H1 (cell line): ENCODE data around the gene KDM6B. TPM values are rescaled to one million over a fixed set of nuclear protein-coding genes. Genes with fewer than 3 reads are reported as not detected.

Experiments
- CTCF ChIA-PET: fragments of 300-600 bp; sonication (Branson Sonifier 250); formaldehyde crosslinking; loops from one replicate; lab custom pipeline; 2021; ENCODE audit not compliant: partially characterized antibody; lab: Charles Lee
- POLR2A ChIA-PET: fragments of 300-600 bp; sonication (Branson Sonifier 250); formaldehyde crosslinking; loops from one replicate; lab custom pipeline; 2021; ENCODE audit warnings: inconsistent platforms; ENCODE audit not compliant: partially characterized antibody; lab: Charles Lee
- DNase-seq, 2 experiments: peaks; one replicate each; pipeline versions ENCODE4 v3.0.0 to v3.0.0-alpha.2; 2010 to 2022; ENCODE audit warnings: low spot score in 2 of 2, low read depth in 1 of 2, mixed read lengths in 1 of 2
- FAIRE-seq: peaks from 2 replicates; lab custom pipeline; 2011; peaks lifted over from hg19 to GRCh38; lab: Jason Lieb, UNC
- H2AFZ ChIP-seq: 2 replicates; pipeline ENCODE4 v1.8.1; 2012; ENCODE audit warnings: low read length, inconsistent platforms
- H2AK5ac ChIP-seq: 2 replicates; pipeline ENCODE4 v1.6.1; 2013; ENCODE audit warnings: low read depth, low read length
- H2BK120ac ChIP-seq: replicated peaks from 2 replicates; pipeline ENCODE3; 2013; ENCODE audit warnings: low read depth, low read length, inconsistent platforms
- H2BK12ac ChIP-seq: 2 replicates; pipeline ENCODE4 v1.6.1; 2013; ENCODE audit warnings: low read depth, low read length
- H2BK15ac ChIP-seq: 2 replicates; pipeline ENCODE4 v1.6.1; 2013; ENCODE audit warnings: low read length
- H2BK20ac ChIP-seq: 2 replicates; pipeline ENCODE4 v1.6.1; 2013; ENCODE audit warnings: low read length
- H2BK5ac ChIP-seq: 2 replicates; pipeline ENCODE4 v1.6.1; 2013; ENCODE audit warnings: low read depth, low read length
- H3K14ac ChIP-seq: 2 replicates; pipeline ENCODE4 v1.6.1; 2013; ENCODE audit warnings: inconsistent platforms; ENCODE audit not compliant: insufficient read length
- H3K18ac ChIP-seq: 2 replicates; pipeline ENCODE4 v1.6.1; 2013; ENCODE audit warnings: low read length; ENCODE audit errors: extremely low read depth
- H3K23ac ChIP-seq: 2 replicates; pipeline ENCODE4 v1.6.1; 2013; ENCODE audit warnings: inconsistent platforms; ENCODE audit not compliant: insufficient read length
- H3K23me2 ChIP-seq: 2 replicates; pipeline ENCODE4 v1.6.1; 2013; ENCODE audit warnings: low read depth, low read length
- H3K27ac ChIP-seq: 2 replicates; pipeline ENCODE4 v1.6.1; 2011; ENCODE audit warnings: low read depth, low read length, inconsistent platforms
- H3K27me3 ChIP-seq, 4 experiments: replicated peaks in 1 of 4; 1 replicate in 1 of 4; 2 replicates in 3 of 4; pipeline versions ENCODE4 v1.6.1 to v1.8.1; 2011 to 2013; ENCODE audit warnings: low read length in 3 of 4, mild to moderate bottlenecking in 3 of 4, inconsistent platforms in 2 of 4, mixed read lengths in 2 of 4, moderate library complexity in 1 of 4; ENCODE audit not compliant: control insufficient read depth in 3 of 4, insufficient read depth in 3 of 4; ENCODE audit errors: extremely low read depth in 1 of 4
- H3K36me3 ChIP-seq, 4 experiments: 2 replicates each; pipeline versions ENCODE4 v1.6.1 to v1.8.1; 2011 to 2013; ENCODE audit warnings: mild to moderate bottlenecking in 4 of 4, low read length in 3 of 4, moderate library complexity in 2 of 4, control low read depth in 1 of 4, inconsistent platforms in 1 of 4; ENCODE audit not compliant: insufficient read depth in 4 of 4, control insufficient read depth in 2 of 4
- H3K4ac ChIP-seq: replicated peaks from 2 replicates; pipeline ENCODE3; 2013; ENCODE audit warnings: low read length, low read depth, mixed read lengths, inconsistent platforms; ENCODE audit not compliant: insufficient read length
- H3K4me1 ChIP-seq, 4 experiments: replicated peaks in 1 of 4; 1 replicate in 1 of 4; 2 replicates in 3 of 4; pipeline versions ENCODE4 v1.6.1 to v1.8.1; 2011 to 2013; ENCODE audit warnings: low read length in 3 of 4, inconsistent platforms in 2 of 4, mixed read lengths in 1 of 4; ENCODE audit not compliant: insufficient read depth in 4 of 4, control insufficient read depth in 3 of 4
- H3K4me2 ChIP-seq, 2 experiments: 2 replicates each; pipeline versions ENCODE4 v1.6.1 to v1.8.1; 2011 to 2013; ENCODE audit warnings: low read depth in 2 of 2, low read length in 2 of 2, control low read depth in 1 of 2, inconsistent platforms in 1 of 2, mild to moderate bottlenecking in 1 of 2; ENCODE audit not compliant: insufficient read depth in 1 of 2
- H3K4me3 ChIP-seq, 4 experiments: fragments of 200-600, 300-600 bp in 1 of 4; sonication (generic), shearing (Covaris generic), sonication (Bioruptor Twin) in 1 of 4; 2 replicates each; pipeline versions ENCODE4 v1.5.1 to v1.8.1; 2011 to 2016; ENCODE audit warnings: low read length in 4 of 4, low read depth in 3 of 4, control low read depth in 2 of 4, inconsistent platforms in 2 of 4, mild to moderate bottlenecking in 2 of 4, mixed read lengths in 1 of 4, moderate library complexity in 1 of 4; ENCODE audit not compliant: insufficient read depth in 2 of 4; ENCODE audit errors: extremely low read depth in 1 of 4
- H3K56ac ChIP-seq: replicated peaks from 2 replicates; pipeline ENCODE3; 2013; ENCODE audit warnings: low read depth, mild to moderate bottlenecking, mixed read lengths, low read length, inconsistent platforms; ENCODE audit not compliant: insufficient read length
- H3K79me1 ChIP-seq: 2 replicates; pipeline ENCODE4 v1.6.1; 2013; ENCODE audit warnings: low read depth, low read length, control low read depth
- H3K79me2 ChIP-seq, 2 experiments: 2 replicates each; pipeline versions ENCODE4 v1.6.1 to v1.8.1; 2012 to 2013; ENCODE audit warnings: low read length in 2 of 2, mild to moderate bottlenecking in 2 of 2, inconsistent platforms in 1 of 2; ENCODE audit not compliant: insufficient read depth in 2 of 2, control insufficient read depth in 1 of 2
- H3K9ac ChIP-seq, 4 experiments: replicated peaks in 1 of 4; 1 replicate in 1 of 4; 2 replicates in 3 of 4; pipeline versions ENCODE4 v1.6.1 to v1.8.1; 2011 to 2013; ENCODE audit warnings: low read depth in 3 of 4, low read length in 3 of 4, control low read depth in 2 of 4, mild to moderate bottlenecking in 2 of 4, moderate library complexity in 2 of 4, inconsistent platforms in 1 of 4; ENCODE audit errors: extremely low read depth in 1 of 4
- H3K9me3 ChIP-seq, 2 experiments: 2 replicates each; pipeline versions ENCODE4 v1.6.1 to v1.8.1; 2012 to 2013; ENCODE audit warnings: mild to moderate bottlenecking in 2 of 2, moderate library complexity in 2 of 2, control low read depth in 1 of 2, inconsistent platforms in 1 of 2, low read depth in 1 of 2, low read length in 1 of 2, mixed read lengths in 1 of 2; ENCODE audit not compliant: insufficient read depth in 2 of 2
- H4K20me1 ChIP-seq, 2 experiments: replicated peaks in 1 of 2; 2 replicates each; pipeline versions ENCODE3 to v1.8.1; 2011 to 2013; ENCODE audit warnings: inconsistent platforms in 2 of 2, low read length in 2 of 2, mild to moderate bottlenecking in 1 of 2; ENCODE audit not compliant: insufficient read depth in 2 of 2, control insufficient read depth in 1 of 2
- H4K5ac ChIP-seq: 2 replicates; pipeline ENCODE4 v1.6.1; 2013; ENCODE audit warnings: low read length, low read depth, mixed read lengths, inconsistent platforms; ENCODE audit not compliant: insufficient read length
- H4K8ac ChIP-seq: 2 replicates; pipeline ENCODE4 v1.8.0; 2013; ENCODE audit warnings: mild to moderate bottlenecking, moderate library complexity, low read length, inconsistent platforms; ENCODE audit not compliant: insufficient read depth; ENCODE audit errors: extremely low read depth
- H4K91ac ChIP-seq: replicated peaks from 2 replicates; pipeline ENCODE3; 2013; ENCODE audit warnings: low read length, mixed read lengths, inconsistent platforms; ENCODE audit not compliant: insufficient read length
- CTCF ChIP-seq, 3 experiments: IDR thresholded peaks; 1 replicate in 2 of 3; 2 replicates in 1 of 3; pipeline versions ENCODE4 v1.5.1 to v1.6.1; 2011; ENCODE audit warnings: low read length in 3 of 3, mild to moderate bottlenecking in 3 of 3, inconsistent platforms in 2 of 3, low read depth in 1 of 3, moderate library complexity in 1 of 3; ENCODE audit not compliant: insufficient read depth in 1 of 3; ENCODE audit errors: control extremely low read depth in 1 of 3
- EZH2 ChIP-seq: fragments of 200-600 bp; sonication (generic); IDR thresholded peaks from 2 replicates; pipeline ENCODE4 v1.7.1; 2012; ENCODE audit warnings: low read depth, mild to moderate bottlenecking, moderate library complexity, low read length, inconsistent platforms; ENCODE audit not compliant: severe bottlenecking
- GABPA ChIP-seq: IDR thresholded peaks from 2 replicates; pipeline ENCODE4 v1.6.1; 2011; ENCODE audit warnings: mild to moderate bottlenecking, low read length, moderate library complexity, borderline replicate concordance; ENCODE audit not compliant: insufficient read depth
- NRF1 ChIP-seq: IDR thresholded peaks from 2 replicates; pipeline ENCODE4 v1.6.1; 2011; ENCODE audit warnings: mild to moderate bottlenecking, low read depth, low read length, improper control_type of control experiment
- PHF8 ChIP-seq: fragments of 200-600 bp; sonication (generic); conservative IDR thresholded peaks from 2 replicates; pipeline ENCODE4 v1.7.1; 2012; ENCODE audit warnings: low read depth, mild to moderate bottlenecking, inconsistent platforms, low read length, moderate library complexity
- SP1 ChIP-seq: IDR thresholded peaks from 2 replicates; pipeline ENCODE4 v1.6.1; 2011; ENCODE audit warnings: low read depth, low read length
- WGBS, 2 experiments: shearing (Covaris generic) in 1 of 2; methylation state at CpG; one replicate each; pipeline versions ENCODE4 v1.1.6 to v1.1.7; 2013 to 2015; ENCODE audit warnings: low lambda C conversion rate in 2 of 2, mixed read lengths in 2 of 2, inconsistent platforms in 1 of 2, low coverage in 1 of 2, missing lambda C conversion rate in 1 of 2; ENCODE audit not compliant: insufficient replicate concordance in 2 of 2, insufficient coverage in 1 of 2, insufficient read length in 1 of 2; ENCODE audit errors: extremely low coverage in 1 of 2, missing lambda C conversion rate in 1 of 2; 5-methylcytosine and 5-hydroxymethylcytosine counted together
- polyA plus RNA-seq, 7 experiments: library from polyadenylated mRNA; depleted of rRNA in 3 of 7; stranded (reverse) in 5 of 7; unstranded in 2 of 7; fragments of >200 nt in 5 of 7; fragments of 200-250 nt in 2 of 7; gene quantifications; 1 replicate in 5 of 7; 2 replicates in 1 of 7; 4 replicates in 1 of 7; pipeline versions ENCODE4 v1.2.1 to v1.2.3, GENCODE V29; 2011 to 2013; ENCODE audit warnings: missing spikeins in 2 of 7, mixed read lengths in 2 of 7
- total RNA-seq: library from RNA; stranded (reverse); fragmentation: NEBNext Ultra II Directional; extraction: Animal tissue kit (Norgen Biotek cat#: 25700); gene quantifications from 2 replicates; pipeline ENCODE4 v1.2.1, GENCODE V29; 2021
- TF ChIP-seq, protein P1 (sequence below): IDR thresholded peaks from 2 replicates; pipeline ENCODE4 v1.6.1; 2012; ENCODE audit warnings: inconsistent platforms

The KDM6B gene
- total and polyA plus RNA-seq, 2 of the 8 experiments (the other 6 are each of a cell fraction or from before 2014, with no cell fraction given): 0.48 to 3.7 TPM

DNA sequence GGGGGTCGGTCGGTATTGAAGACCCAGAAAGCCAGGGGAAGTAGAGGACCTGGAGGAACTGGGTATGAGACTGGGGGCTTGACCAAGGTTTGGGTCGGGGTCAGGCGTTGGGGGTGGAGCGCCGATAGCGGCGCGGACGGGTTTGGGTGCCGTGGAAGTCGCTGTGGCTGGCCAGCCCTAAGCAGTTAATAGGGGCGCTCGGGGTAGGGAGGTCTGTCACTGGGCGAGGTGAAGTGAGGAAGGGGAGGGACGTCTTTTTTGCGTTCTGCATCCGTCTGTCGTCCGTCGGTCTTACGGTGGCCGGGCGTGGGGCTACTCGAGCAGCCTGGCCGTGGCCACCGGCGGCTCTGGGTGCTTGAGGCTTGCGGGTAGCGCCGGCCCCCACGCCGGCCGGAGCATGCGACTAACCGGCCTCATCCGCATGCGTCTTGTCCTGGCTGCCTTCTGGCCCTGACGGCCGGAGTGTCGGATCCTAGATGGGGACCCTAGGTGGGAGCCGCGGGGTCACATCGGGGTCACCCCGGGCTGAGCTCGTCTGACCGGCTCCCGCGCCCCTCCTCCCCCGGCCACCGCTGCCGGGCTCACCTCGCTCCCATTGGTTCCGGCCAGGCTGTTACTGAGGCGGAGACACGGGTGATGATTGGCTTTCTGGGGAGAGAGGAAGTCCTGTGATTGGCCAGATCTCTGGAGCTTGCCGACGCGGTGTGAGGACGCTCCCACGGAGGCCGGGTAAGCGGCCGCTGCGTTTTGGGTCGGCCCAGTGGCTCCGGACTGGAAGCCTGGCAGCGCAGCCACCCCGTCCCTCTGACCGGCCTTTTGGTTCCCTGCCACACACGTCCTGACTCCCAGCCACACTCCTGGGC, 10.5 kb downstream of the KDM6B start:
- ChIA-PET POLR2A (interaction anchor here (1.1 to 4.2 kb wide), 7 partner anchors 8 to 15 kb away, joined by 3 to 22 read pairs (median 12); partner anchors contain the start of genes CYB5D1, KDM6B, NAA38 and TMEM88), CTCF (interaction anchor here (0.8 to 2.1 kb wide), 14 partner anchors 7 to 275 kb away, joined by 3 to 10 read pairs (median 4); partner anchors contain the start of genes CYB5D1 and NAA38)
- Histone ChIP-seq H4K20me1 (peaks cover 12 to 33% of the 10 kb centered on the region in 2 experiments), H2AK5ac (no peak overlapping the region), H3K9me3 (no peaks in the 10 kb centered on the region), H2BK12ac (no peak overlapping the region), H2AFZ (no peak overlapping the region), H3K23me2 (peaks cover 34% of the 10 kb centered on the region), H3K56ac (no peak overlapping the region), H3K27me3 (peaks cover 16 to 40% (median 37%) of the 10 kb centered on the region in 4 experiments), H3K36me3 (no peaks in the 10 kb centered on the region; a peak in 2 of 8 replicates), H3K79me2 (no peaks in the 10 kb centered on the region), H3K23ac (no peak overlapping the region), H3K27ac (no peak overlapping the region), H3K4me1 (peaks cover 5 to 19% (median 12%) of the 10 kb centered on the region in 4 experiments; a peak in 6 of 7 replicates), H3K18ac (no peak overlapping the region; the same call in 1 of the 2 replicates), H2BK5ac (no peak overlapping the region), H3K4me3 (peak overlapping the region; percentile 70 to 98 (median 86)), H2BK120ac (no peak overlapping the region), H2BK20ac (no peak overlapping the region), H4K8ac (peak overlapping the region; percentile 79), H3K4ac (no peak overlapping the region), H4K5ac (no peak overlapping the region), H3K4me2 (peak overlapping the region; percentile 96 to 100), H2BK15ac (no peak overlapping the region), H3K79me1 (no peaks in the 10 kb centered on the region), H3K14ac (no peak overlapping the region), H3K9ac (peak overlapping the region in 1 of 4 experiments; percentile 47; a peak in 5 of 7 replicates), H4K91ac (no peak overlapping the region)
- WGBS, 2 experiments: 1% methylated on average over 51 of the region's 71 CpGs; no CpG with 5 or more reads in 1 of the 2 experiments
- peak; percentile 13 for FAIRE-seq
- peak in 1 of 2 experiments; percentile 88 for DNase-seq
- TF ChIP-seq, protein P1, sequence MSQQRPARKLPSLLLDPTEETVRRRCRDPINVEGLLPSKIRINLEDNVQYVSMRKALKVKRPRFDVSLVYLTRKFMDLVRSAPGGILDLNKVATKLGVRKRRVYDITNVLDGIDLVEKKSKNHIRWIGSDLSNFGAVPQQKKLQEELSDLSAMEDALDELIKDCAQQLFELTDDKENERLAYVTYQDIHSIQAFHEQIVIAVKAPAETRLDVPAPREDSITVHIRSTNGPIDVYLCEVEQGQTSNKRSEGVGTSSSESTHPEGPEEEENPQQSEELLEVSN: no peak; the same call in 1 of the 2 replicates
- TF ChIP-seq GABPA (no peak), PHF8 (0 out of 2 replicates have a peak, but pooled peaks have one; percentile 7), EZH2 (peak; percentile 19), NRF1 (no peak), SP1 (peak; percentile 86), CTCF (IDR thresholded peaks at IDR 0.05; ENCODE audit: control extremely low read depth in 1 of 3, insufficient read depth in 1 of 3, low read depth in 1 of 3, low read length in 3 of 3) (no peak)
